KMS-11 (cell line): Measurements from ENCODE around the gene CD200R1L.

ENCODE experiments used
- H2AFZ ChIP-seq: fragments of 200-600 bp; sonication (generic); 2 replicates; pipeline ENCODE4 v1.6.1; 2016; ENCODE audit warnings: antibody characterized with exemption, mixed run types, low read depth
- H3K27ac ChIP-seq: fragments of 200-600 bp; sonication (generic); 2 replicates; pipeline ENCODE4 v1.6.1; 2016; ENCODE audit warnings: mild to moderate bottlenecking, mixed run types
- H3K27me3 ChIP-seq: fragments of 200-600 bp; sonication (generic); 2 replicates; pipeline ENCODE4 v1.6.1; 2017; ENCODE audit warnings: mild to moderate bottlenecking, low read depth, mixed run types, moderate library complexity; ENCODE audit not compliant: insufficient read depth
- H3K36me3 ChIP-seq: fragments of 200-600 bp; sonication (generic); 2 replicates; pipeline ENCODE4 v1.6.1; 2017; ENCODE audit warnings: mild to moderate bottlenecking, mixed run types; ENCODE audit not compliant: insufficient read depth
- H3K4me1 ChIP-seq: fragments of 200-600 bp; sonication (generic); 2 replicates; pipeline ENCODE4 v1.6.1; 2016; ENCODE audit warnings: mild to moderate bottlenecking, low read depth, mixed run types; ENCODE audit not compliant: poor library complexity, severe bottlenecking
- H3K4me2 ChIP-seq: fragments of 200-600 bp; sonication (generic); 2 replicates; pipeline ENCODE4 v1.7.0; 2016; ENCODE audit warnings: mild to moderate bottlenecking, mixed run types
- H3K4me3 ChIP-seq: fragments of 200-600 bp; sonication (generic); IDR thresholded peaks from 2 replicates; pipeline ENCODE4 v1.6.1; 2017; ENCODE audit warnings: low read depth, low read length, mixed read lengths; ENCODE audit not compliant: insufficient read depth
- H3K79me2 ChIP-seq: fragments of 200-600 bp; sonication (generic); 2 replicates; pipeline ENCODE4 v1.6.1; 2016; ENCODE audit warnings: low read depth, mixed run types; ENCODE audit not compliant: insufficient read depth
- H3K9ac ChIP-seq: fragments of 200-600 bp; sonication (generic); 2 replicates; pipeline ENCODE4 v1.6.1; 2016; ENCODE audit warnings: mild to moderate bottlenecking, mixed run types
- H4K20me1 ChIP-seq: fragments of 200-600 bp; sonication (generic); 2 replicates; pipeline ENCODE4 v1.6.1; 2016; ENCODE audit warnings: mild to moderate bottlenecking, mixed run types; ENCODE audit not compliant: insufficient read depth
- TF ChIP-seq, protein P1 (sequence below): fragments of 200-600 bp; sonication (generic); conservative IDR thresholded peaks from 2 replicates; pipeline ENCODE4 v1.6.1; 2017; ENCODE audit warnings: low read depth, mild to moderate bottlenecking, antibody characterized with exemption, low read length, moderate library complexity, mixed read lengths

CD200R1L gene

DNA sequence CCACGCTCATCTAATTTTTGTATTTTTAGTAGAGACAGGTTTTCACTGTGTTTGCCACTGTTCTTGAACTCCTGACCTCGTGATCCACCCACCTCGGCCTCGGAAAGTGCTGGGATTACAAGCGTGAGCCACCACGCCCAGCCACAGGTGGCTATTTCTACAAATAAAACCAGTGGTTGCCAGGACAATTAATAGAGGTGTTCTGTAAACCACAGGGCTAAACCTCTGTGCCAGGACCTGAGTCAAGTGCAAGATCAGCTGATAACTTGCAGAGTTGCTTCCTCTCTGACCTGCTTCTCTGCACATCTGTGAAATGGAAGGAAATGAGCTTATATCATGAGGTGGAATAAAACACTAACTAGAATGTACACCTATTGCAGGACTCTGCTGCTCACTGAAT lies 72.8 kb downstream of the CD200R1L start:
- H3K27me3 ChIP-seq, result no peaks in the 10 kb centered on the region
- peaks cover 75% of the 10 kb centered on the region for H3K4me1 ChIP-seq
- H3K9ac ChIP-seq, result no peak overlapping the region
- TF ChIP-seq, protein P1, sequence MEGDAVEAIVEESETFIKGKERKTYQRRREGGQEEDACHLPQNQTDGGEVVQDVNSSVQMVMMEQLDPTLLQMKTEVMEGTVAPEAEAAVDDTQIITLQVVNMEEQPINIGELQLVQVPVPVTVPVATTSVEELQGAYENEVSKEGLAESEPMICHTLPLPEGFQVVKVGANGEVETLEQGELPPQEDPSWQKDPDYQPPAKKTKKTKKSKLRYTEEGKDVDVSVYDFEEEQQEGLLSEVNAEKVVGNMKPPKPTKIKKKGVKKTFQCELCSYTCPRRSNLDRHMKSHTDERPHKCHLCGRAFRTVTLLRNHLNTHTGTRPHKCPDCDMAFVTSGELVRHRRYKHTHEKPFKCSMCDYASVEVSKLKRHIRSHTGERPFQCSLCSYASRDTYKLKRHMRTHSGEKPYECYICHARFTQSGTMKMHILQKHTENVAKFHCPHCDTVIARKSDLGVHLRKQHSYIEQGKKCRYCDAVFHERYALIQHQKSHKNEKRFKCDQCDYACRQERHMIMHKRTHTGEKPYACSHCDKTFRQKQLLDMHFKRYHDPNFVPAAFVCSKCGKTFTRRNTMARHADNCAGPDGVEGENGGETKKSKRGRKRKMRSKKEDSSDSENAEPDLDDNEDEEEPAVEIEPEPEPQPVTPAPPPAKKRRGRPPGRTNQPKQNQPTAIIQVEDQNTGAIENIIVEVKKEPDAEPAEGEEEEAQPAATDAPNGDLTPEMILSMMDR, result no peak
- no peaks in the 10 kb centered on the region for H4K20me1 ChIP-seq
- H3K4me2 ChIP-seq, result peak overlapping the region; percentile 47
- no peak overlapping the region for H3K4me3 ChIP-seq
- no peaks in the 10 kb centered on the region for H3K79me2 ChIP-seq
- no peaks in the 10 kb centered on the region for H3K36me3 ChIP-seq
- no peak overlapping the region for H2AFZ ChIP-seq
- H3K27ac ChIP-seq, result peak overlapping the region; percentile 35

DNA sequence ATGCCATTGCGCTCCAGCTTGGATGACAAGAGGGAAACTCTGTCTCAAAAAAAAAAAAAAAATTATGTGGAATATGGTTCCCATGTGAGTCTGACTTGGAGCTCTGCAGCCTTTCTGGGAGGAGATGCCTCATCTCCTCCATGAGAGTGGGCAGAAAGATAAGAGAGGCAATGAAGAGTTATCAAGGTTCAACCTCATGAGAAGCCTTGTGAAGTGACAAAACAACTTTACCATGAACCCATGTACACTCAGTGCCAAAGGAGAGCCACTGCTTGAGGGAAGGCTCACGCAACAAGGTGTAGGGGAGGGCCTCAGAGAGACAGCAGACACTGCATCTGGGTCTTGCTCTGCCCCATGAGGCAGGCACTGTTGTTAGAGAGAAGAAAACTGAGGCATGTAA lies 75.7 kb downstream of the CD200R1L start:
- H3K9ac ChIP-seq, result no peak overlapping the region
- H3K4me1 ChIP-seq, result peaks cover 69% of the 10 kb centered on the region
- no peaks in the 10 kb centered on the region for H3K27me3 ChIP-seq
- H3K4me3 ChIP-seq, result no peak overlapping the region
- H2AFZ ChIP-seq, result no peak overlapping the region
- TF ChIP-seq, protein P1, result no peak
- H3K27ac ChIP-seq, result no peak overlapping the region
- H3K36me3 ChIP-seq, result no peaks in the 10 kb centered on the region
- no peaks in the 10 kb centered on the region for H3K79me2 ChIP-seq
- H4K20me1 ChIP-seq, result no peaks in the 10 kb centered on the region
- no peak overlapping the region for H3K4me2 ChIP-seq

GRCh38 chr3:112770032-112770626 lies 76.5 kb downstream of the CD200R1L start:
- H3K27me3 ChIP-seq, result no peaks in the 10 kb centered on the region
- TF ChIP-seq, protein P1, result no peak
- H3K4me3 ChIP-seq, result no peak overlapping the region
- H2AFZ ChIP-seq, result peak overlapping the region; percentile 12; the same call in 1 of the 2 replicates
- H3K4me2 ChIP-seq, result 0 out of 2 replicates have a peak overlapping the region, but pooled peaks have one; percentile 5
- no peak overlapping the region for H3K9ac ChIP-seq
- peaks cover 61% of the 10 kb centered on the region for H3K4me1 ChIP-seq
- no peak overlapping the region for H3K27ac ChIP-seq
- no peaks in the 10 kb centered on the region for H3K36me3 ChIP-seq
- no peaks in the 10 kb centered on the region for H3K79me2 ChIP-seq
- no peaks in the 10 kb centered on the region for H4K20me1 ChIP-seq

DNA sequence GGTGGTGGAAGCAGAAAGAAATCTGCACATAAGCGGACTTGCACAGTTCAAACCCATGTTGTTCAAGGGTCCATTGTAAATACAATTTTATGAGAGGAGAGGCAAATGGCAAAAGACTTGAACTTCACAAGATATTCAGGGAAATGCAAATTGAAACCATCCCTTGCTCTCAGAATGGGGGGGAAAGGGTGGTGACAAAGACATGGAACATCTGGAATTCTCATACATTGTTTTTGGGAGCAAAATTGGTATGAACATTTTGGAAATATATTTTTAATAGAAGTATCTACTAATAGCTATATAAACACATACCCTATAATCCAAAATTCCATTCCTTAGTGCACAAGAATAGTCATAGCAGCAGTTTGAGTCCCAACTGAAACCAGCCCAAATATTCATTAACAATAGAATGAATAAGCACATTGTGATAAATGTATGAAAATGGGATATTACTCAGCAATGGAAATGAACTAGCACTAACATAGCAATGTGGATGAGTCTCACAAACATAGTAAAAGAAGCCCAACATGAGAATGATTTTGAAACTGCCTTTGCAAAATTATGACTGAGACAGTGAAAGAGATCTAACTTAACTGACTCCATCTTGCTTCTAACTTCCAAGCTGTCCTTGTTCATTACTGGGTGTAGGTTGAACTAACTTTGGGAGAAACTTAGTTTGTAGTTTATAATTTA lies 77.2 kb downstream of the CD200R1L start:
- H3K4me3 ChIP-seq, result no peak overlapping the region
- H3K27me3 ChIP-seq, result no peaks in the 10 kb centered on the region
- no peak overlapping the region for H3K9ac ChIP-seq
- no peak overlapping the region for H3K27ac ChIP-seq
- H3K4me1 ChIP-seq, result peaks cover 54% of the 10 kb centered on the region
- H4K20me1 ChIP-seq, result no peaks in the 10 kb centered on the region
- TF ChIP-seq, protein P1, result no peak
- H2AFZ ChIP-seq, result peak overlapping the region; percentile 12; the same call in 1 of the 2 replicates
- H3K79me2 ChIP-seq, result no peaks in the 10 kb centered on the region
- H3K4me2 ChIP-seq, result 0 out of 2 replicates have a peak overlapping the region, but pooled peaks have one; percentile 5
- no peaks in the 10 kb centered on the region for H3K36me3 ChIP-seq
